Karpas-422 (cell line): ENCODE data around the gene ROBO1. TPM values are rescaled to one million over a fixed set of nuclear protein-coding genes. Genes with fewer than 3 reads are reported as not detected.

ENCODE experiments used
- DNase-seq: peaks from one replicate; pipeline ENCODE4 v3.0.0-alpha.2; 2015
- H2AFZ ChIP-seq: fragments of 200-600 bp; sonication (generic); 2 replicates; pipeline ENCODE4 v1.6.1; 2014; ENCODE audit warnings: antibody characterized with exemption, low read length, mixed read lengths
- H3K27ac ChIP-seq: fragments of 200-600 bp; sonication (generic); 2 replicates; pipeline ENCODE4 v1.5.1; 2014; ENCODE audit warnings: mild to moderate bottlenecking, low read length, moderate library complexity
- H3K27me3 ChIP-seq: fragments of 200-600 bp; sonication (generic); 2 replicates; pipeline ENCODE4 v1.6.1; 2014; ENCODE audit warnings: low read length, mixed read lengths
- H3K36me3 ChIP-seq: fragments of 200-600 bp; sonication (generic); 2 replicates; pipeline ENCODE4 v1.6.1; 2014; ENCODE audit warnings: low read length, mixed read lengths; ENCODE audit not compliant: insufficient read depth
- H3K4me1 ChIP-seq: fragments of 200-600 bp; sonication (generic); 2 replicates; pipeline ENCODE4 v1.6.1; 2014; ENCODE audit warnings: mild to moderate bottlenecking, low read length, mixed read lengths
- H3K4me2 ChIP-seq: fragments of 200-600 bp; sonication (generic); 2 replicates; pipeline ENCODE4 v1.6.1; 2014; ENCODE audit warnings: low read length, low read depth, mild to moderate bottlenecking; ENCODE audit not compliant: poor library complexity, severe bottlenecking
- H3K4me3 ChIP-seq: fragments of 200-600 bp; sonication (generic); 2 replicates; pipeline ENCODE4 v1.5.1; 2014; ENCODE audit warnings: mild to moderate bottlenecking, antibody characterized with exemption, low read length, mixed read lengths
- H3K79me2 ChIP-seq: fragments of 200-600 bp; sonication (generic); 2 replicates; pipeline ENCODE4 v1.6.1; 2014; ENCODE audit warnings: mild to moderate bottlenecking, low read length, mixed read lengths
- H3K9ac ChIP-seq: fragments of 200-600 bp; sonication (generic); 2 replicates; pipeline ENCODE4 v1.6.0; 2014; ENCODE audit warnings: low read length
- H3K9me2 ChIP-seq: fragments of 200-600 bp; sonication (generic), shearing (Covaris generic); replicated peaks from 2 replicates; pipeline ENCODE4 v1.6.0; 2014; ENCODE audit warnings: mild to moderate bottlenecking, low read length, moderate library complexity; ENCODE audit not compliant: insufficient read depth
- H3K9me3 ChIP-seq: fragments of 300-700, 200-600 bp; sonication (generic); 2 replicates; pipeline ENCODE4 v1.6.1; 2014; ENCODE audit warnings: low read length, mixed read lengths
- H4K20me1 ChIP-seq: fragments of 200-600 bp; sonication (generic); 2 replicates; pipeline ENCODE4 v1.6.1; 2014; ENCODE audit warnings: mild to moderate bottlenecking, antibody characterized with exemption, low read length, low read depth; ENCODE audit not compliant: insufficient read depth
- total RNA-seq: library from RNA; depleted of rRNA; stranded (reverse); fragments of >200 nt; shearing (Covaris generic); gene quantifications from 2 replicates; pipeline ENCODE4 v1.2.3, GENCODE V29; 2014; ENCODE audit warnings: low replicate concordance

ROBO1 gene
- total RNA-seq, 1 experiment from 2014 or later = not detected

DNA sequence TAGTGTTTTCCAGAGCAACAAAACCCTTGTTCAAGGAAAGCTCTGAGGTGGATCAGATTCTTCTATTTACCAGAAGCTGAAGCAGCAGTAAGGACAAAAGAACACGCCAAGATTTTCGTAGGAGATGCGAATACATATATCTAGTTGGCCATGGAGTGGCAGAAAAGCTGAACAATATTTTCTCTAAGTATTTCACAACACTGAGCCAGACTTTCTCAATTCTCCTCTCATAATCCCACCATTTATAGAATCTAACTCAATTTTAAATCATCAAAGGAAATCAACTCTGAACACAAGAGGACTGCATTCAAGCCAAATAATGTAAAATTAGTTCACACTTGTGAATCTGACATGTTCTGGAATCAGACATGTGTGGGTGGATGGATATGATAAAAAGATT is 775.0 kb downstream of the ROBO1 start:
- no peaks in the 10 kb centered on the region for H4K20me1 ChIP-seq
- no peak for DNase-seq
- H3K36me3 ChIP-seq = no peaks in the 10 kb centered on the region
- H2AFZ ChIP-seq = no peak overlapping the region
- H3K4me1 ChIP-seq = no peaks in the 10 kb centered on the region
- no peak overlapping the region for H3K4me2 ChIP-seq
- H3K9ac ChIP-seq = no peak overlapping the region
- no peaks in the 10 kb centered on the region for H3K9me2 ChIP-seq
- H3K4me3 ChIP-seq = no peak overlapping the region
- no peaks in the 10 kb centered on the region for H3K79me2 ChIP-seq
- no peaks in the 10 kb centered on the region for H3K9me3 ChIP-seq
- H3K27me3 ChIP-seq = 0 out of 2 replicates have a peak, but pooled peaks cover 5% of the 10 kb centered on the region
- no peak overlapping the region for H3K27ac ChIP-seq

DNA sequence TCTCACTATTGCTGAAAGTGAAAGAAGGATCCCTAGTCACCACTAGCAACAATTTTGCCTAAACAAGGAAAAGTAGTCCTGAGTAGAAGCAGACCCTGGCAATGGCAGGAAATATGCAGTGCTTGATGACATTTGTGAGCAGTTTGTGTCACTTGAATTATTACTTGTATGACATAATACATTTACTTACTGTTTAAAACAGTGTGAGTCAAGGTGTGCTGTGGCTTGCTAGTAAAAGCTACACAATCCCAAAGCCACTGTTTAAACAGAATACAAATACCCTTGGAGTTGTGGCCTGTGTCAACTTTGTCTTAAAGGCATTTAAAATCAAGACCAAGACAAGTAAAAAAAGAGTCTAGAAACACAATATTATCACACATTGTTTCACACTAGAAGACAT is 775.4 kb downstream of the ROBO1 start:
- Histone ChIP-seq H2AFZ (no peak overlapping the region), H3K27me3 (0 out of 2 replicates have a peak, but pooled peaks cover 5% of the 10 kb centered on the region), H3K4me2 (no peak overlapping the region), H3K4me1 (no peaks in the 10 kb centered on the region), H4K20me1 (no peaks in the 10 kb centered on the region), H3K9me3 (no peaks in the 10 kb centered on the region), H3K9ac (no peak overlapping the region), H3K36me3 (no peaks in the 10 kb centered on the region), H3K9me2 (no peaks in the 10 kb centered on the region), H3K27ac (no peak overlapping the region), H3K4me3 (no peak overlapping the region), H3K79me2 (no peaks in the 10 kb centered on the region)
- no peak for DNase-seq

DNA sequence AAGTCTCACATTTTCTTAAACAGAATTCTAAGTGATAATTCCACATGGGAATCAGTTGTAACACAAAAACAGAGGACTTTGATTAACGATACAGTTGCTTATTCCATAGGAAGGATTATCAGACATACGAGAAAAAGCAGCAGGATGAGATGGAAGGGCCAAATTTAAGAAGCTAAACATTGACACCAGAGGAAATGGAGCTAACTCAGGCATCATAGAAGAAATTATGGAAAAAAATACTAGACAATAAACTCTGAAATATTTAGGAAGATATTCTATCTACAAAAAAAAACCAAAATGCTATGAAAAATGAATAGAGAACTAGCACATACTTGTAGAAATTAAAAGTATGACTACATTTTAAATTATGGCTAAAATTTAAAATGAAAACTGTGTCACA is 776.1 kb downstream of the ROBO1 start:
- Histone ChIP-seq H3K27me3 (0 out of 2 replicates have a peak, but pooled peaks cover 5% of the 10 kb centered on the region), H3K27ac (no peak overlapping the region), H3K9me2 (no peaks in the 10 kb centered on the region), H3K9me3 (no peaks in the 10 kb centered on the region), H4K20me1 (no peaks in the 10 kb centered on the region), H2AFZ (no peak overlapping the region), H3K4me3 (no peak overlapping the region), H3K9ac (no peak overlapping the region), H3K4me2 (no peak overlapping the region), H3K79me2 (no peaks in the 10 kb centered on the region), H3K36me3 (no peaks in the 10 kb centered on the region), H3K4me1 (no peaks in the 10 kb centered on the region)
- no peak for DNase-seq

DNA sequence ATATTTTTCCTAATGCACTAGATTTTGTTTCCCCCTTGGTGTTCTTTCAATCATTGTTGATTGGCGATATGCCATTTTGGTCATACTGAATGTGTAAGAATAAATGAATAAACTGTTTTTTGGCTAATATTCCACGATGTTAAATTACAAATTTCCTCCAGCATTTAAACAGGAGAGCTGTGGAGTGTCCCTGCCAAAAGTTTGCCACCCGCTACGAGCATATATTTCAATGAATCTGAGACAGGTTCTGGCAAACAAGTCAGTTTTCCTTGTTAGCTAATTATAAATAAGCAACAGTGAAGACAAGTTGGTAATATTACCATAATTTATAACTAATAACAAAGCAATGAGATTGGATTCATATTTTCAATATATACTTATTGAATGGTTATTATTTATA is 777.6 kb downstream of the ROBO1 start:
- H3K79me2 ChIP-seq = no peaks in the 10 kb centered on the region
- DNase-seq = no peak
- H4K20me1 ChIP-seq = no peaks in the 10 kb centered on the region

DNA sequence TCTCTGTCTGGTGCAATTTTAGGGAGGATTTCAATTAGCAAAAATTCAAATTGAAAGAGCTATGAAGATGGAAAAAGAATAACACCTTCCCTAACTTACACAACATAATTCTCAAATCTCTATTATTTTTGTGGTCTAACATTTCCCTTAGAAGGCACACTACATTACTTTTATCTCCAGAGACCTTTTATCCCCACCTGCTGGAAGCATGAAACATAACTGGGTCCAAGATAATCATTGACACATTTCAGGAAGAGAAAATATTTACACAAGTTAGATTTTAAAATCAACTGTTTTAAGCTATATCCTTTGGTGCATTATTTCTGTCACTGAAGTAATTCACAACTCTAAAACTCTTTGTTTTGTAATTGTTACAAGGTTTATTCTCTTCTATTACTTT is 779.5 kb downstream of the ROBO1 start:
- H4K20me1 ChIP-seq = no peaks in the 10 kb centered on the region
- H3K4me3 ChIP-seq = no peak overlapping the region
- H3K9ac ChIP-seq = no peak overlapping the region
- no peak overlapping the region for H3K27ac ChIP-seq
- no peaks in the 10 kb centered on the region for H3K36me3 ChIP-seq
- H3K79me2 ChIP-seq = no peaks in the 10 kb centered on the region
- DNase-seq = no peak
- H3K4me2 ChIP-seq = no peak overlapping the region
- H3K27me3 ChIP-seq = 0 out of 2 replicates have a peak, but pooled peaks cover 5% of the 10 kb centered on the region
- no peaks in the 10 kb centered on the region for H3K4me1 ChIP-seq
- H3K9me2 ChIP-seq = no peaks in the 10 kb centered on the region
- H2AFZ ChIP-seq = no peak overlapping the region
- no peaks in the 10 kb centered on the region for H3K9me3 ChIP-seq

More for the DNA sequence above, 777.6 kb downstream of the ROBO1 start:
- no peaks in the 10 kb centered on the region for H3K9me3 ChIP-seq
- H3K27ac ChIP-seq = no peak overlapping the region
- H3K27me3 ChIP-seq = 0 out of 2 replicates have a peak, but pooled peaks cover 5% of the 10 kb centered on the region
- no peaks in the 10 kb centered on the region for H3K36me3 ChIP-seq
- H3K4me1 ChIP-seq = no peaks in the 10 kb centered on the region
- H2AFZ ChIP-seq = no peak overlapping the region
- H3K4me2 ChIP-seq = no peak overlapping the region
- no peak overlapping the region for H3K9ac ChIP-seq
- no peak overlapping the region for H3K4me3 ChIP-seq
- H3K9me2 ChIP-seq = no peaks in the 10 kb centered on the region

DNA sequence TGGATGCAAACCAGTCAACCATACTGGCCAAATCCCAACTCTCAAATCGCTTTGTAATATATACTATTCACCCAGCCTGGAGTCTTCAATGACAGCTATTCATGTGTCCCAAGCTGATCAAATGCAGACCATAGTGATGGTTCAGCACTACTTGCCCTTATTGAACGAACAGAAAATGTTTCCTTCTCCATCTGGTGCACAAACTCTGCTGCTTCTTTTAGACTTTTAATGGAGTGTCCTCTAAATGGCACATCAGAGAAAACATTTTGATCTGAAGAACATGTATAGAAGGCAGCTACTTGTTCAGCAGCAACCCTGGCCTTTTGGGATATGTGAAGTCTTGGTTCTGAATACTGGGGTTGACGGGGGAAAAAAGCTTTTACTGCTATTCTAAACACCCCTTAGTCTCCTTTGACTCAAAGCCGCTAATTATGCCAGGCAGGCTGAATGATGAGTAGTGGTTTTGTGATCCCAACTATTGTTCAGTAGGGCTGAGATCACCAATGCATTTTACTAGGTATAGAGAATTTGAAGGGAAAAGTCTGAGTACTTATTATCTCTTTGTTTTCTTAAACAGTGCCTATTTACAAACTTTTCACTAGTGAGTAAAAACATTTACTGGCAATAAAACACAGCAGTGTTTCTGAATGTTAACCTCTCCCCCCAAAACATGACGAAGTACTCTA is 781.2 kb downstream of the ROBO1 start:
- Histone ChIP-seq H3K4me2 (no peak overlapping the region), H2AFZ (no peak overlapping the region), H3K4me3 (no peak overlapping the region), H3K9me3 (no peaks in the 10 kb centered on the region), H3K9me2 (no peaks in the 10 kb centered on the region), H3K79me2 (no peaks in the 10 kb centered on the region), H3K27me3 (0 out of 2 replicates have a peak, but pooled peaks cover 3% of the 10 kb centered on the region), H3K27ac (no peak overlapping the region), H3K9ac (no peak overlapping the region), H3K4me1 (no peaks in the 10 kb centered on the region), H3K36me3 (no peaks in the 10 kb centered on the region), H4K20me1 (no peaks in the 10 kb centered on the region)
- no peak for DNase-seq

DNA sequence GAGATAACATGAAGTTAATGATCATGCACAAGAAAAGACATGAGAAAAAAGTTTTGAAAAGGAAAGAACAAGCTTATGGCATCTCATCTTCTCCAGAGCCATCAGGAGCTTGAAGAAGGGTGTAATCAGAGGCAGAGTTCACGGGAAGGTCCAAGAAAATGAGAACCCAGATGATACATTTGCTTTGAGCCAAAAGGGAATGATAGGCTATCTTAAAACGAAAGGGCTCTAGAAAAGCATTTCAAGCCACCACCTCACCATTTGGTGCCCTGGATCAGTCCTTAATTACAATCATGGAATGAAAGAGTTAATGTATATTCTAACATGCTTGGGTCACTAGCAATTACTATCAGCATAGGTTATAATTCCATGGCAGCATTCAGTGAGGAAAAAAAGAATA is 781.8 kb downstream of the ROBO1 start:
- Histone ChIP-seq H3K4me2 (no peak overlapping the region), H2AFZ (no peak overlapping the region), H3K27me3 (0 out of 2 replicates have a peak, but pooled peaks cover 3% of the 10 kb centered on the region), H3K9me3 (no peaks in the 10 kb centered on the region), H3K4me1 (no peaks in the 10 kb centered on the region), H3K9me2 (no peaks in the 10 kb centered on the region), H3K27ac (no peak overlapping the region), H3K79me2 (no peaks in the 10 kb centered on the region), H3K9ac (no peak overlapping the region), H3K4me3 (no peak overlapping the region), H4K20me1 (no peaks in the 10 kb centered on the region), H3K36me3 (no peaks in the 10 kb centered on the region)
- no peak for DNase-seq

DNA sequence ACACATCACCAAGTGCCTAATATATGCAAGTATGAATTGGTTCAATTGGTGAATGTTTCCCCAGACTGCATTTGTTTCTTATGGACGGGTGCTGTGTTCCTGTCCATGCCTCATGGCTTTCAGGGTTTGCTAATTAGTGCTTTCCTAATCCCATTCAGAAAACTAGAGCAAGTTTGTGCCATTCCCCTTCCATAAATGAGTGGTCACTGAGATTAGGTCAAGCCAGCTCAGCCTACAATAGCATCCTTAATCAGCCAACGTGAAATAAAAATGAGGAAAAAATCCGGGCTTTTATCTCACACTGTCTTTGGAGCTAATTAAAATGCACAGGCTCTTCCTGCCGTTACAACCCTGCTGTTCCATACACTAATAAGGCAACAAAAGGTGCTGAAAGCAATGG is 788.8 kb downstream of the ROBO1 start:
- Histone ChIP-seq H3K79me2 (no peaks in the 10 kb centered on the region), H3K9me3 (no peaks in the 10 kb centered on the region), H3K4me2 (no peak overlapping the region), H3K9ac (no peak overlapping the region), H2AFZ (no peak overlapping the region), H3K4me3 (no peak overlapping the region), H3K4me1 (no peaks in the 10 kb centered on the region), H3K27me3 (no peaks in the 10 kb centered on the region), H4K20me1 (no peaks in the 10 kb centered on the region), H3K27ac (no peak overlapping the region), H3K36me3 (no peaks in the 10 kb centered on the region), H3K9me2 (no peaks in the 10 kb centered on the region)
- DNase-seq = no peak
